HepG2 (cell line): Measurements from ENCODE around the gene PGAP1. TPM values are rescaled to one million over a fixed set of nuclear protein-coding genes. Genes with fewer than 3 reads are reported as not detected.

ENCODE experiments used
- ATAC-seq: fragments of 200-7000 bp; cut with Tn5 transposase; 3 replicates; pipeline ENCODE4 v1.9.1; 2020; ENCODE audit warnings: mild to moderate bottlenecking, moderate library complexity
- BruUV-seq: library from RNA; stranded (reverse); fragments of 400-500 nt; replicated peaks from 2 replicates; lab custom pipeline; 2021; lab: Mats Ljungman, UMichigan
- CTCF ChIA-PET: fragments of 300-600 bp; formaldehyde crosslinking; extraction: SDS; loops from one replicate; lab custom pipeline; 2021; ENCODE audit warnings: low total read pairs, inconsistent platforms, low intra/inter-chr PET ratio; lab: Yijun Ruan, JAX
- POLR2A ChIA-PET: fragments of 350-600 bp; sonication (Branson Sonifier 250); formaldehyde crosslinking; loops from one replicate; lab custom pipeline; 2020; ENCODE audit warnings: antibody characterized with exemption, inconsistent platforms; lab: Yijun Ruan, JAX
- DNase-seq: peaks from one replicate; pipeline ENCODE4 v3.0.0-alpha.2; 2015; ENCODE audit warnings: low spot score
- FAIRE-seq: peaks from 3 replicates; lab custom pipeline; 2011; peaks lifted over from hg19 to GRCh38; lab: Jason Lieb, UNC
- H2AFZ ChIP-seq: one replicate; pipeline ENCODE4 v1.6.1; 2011; ENCODE audit warnings: low read length, inconsistent platforms
- H3K27ac ChIP-seq: fragments of 300-600 bp; 3 replicates; pipeline ENCODE4 v1.8.0; 2011; ENCODE audit warnings: mixed run types, mild to moderate bottlenecking, mixed read lengths, low read length, inconsistent platforms; ENCODE audit not compliant: insufficient read depth; ENCODE audit errors: extremely low read length
- H3K27me3 ChIP-seq, 2 experiments: fragments of 200-600 bp in 1 of 2; 2 replicates in 1 of 2; 3 replicates in 1 of 2; pipeline versions ENCODE4 v1.6.0 to v1.8.0; 2011; ENCODE audit warnings: low read length in 2 of 2, mild to moderate bottlenecking in 2 of 2, moderate library complexity in 2 of 2, inconsistent platforms in 1 of 2; ENCODE audit not compliant: insufficient read depth in 2 of 2, control insufficient read depth in 1 of 2
- H3K36me3 ChIP-seq, 2 experiments: fragments of 200-600 bp in 1 of 2; replicated peaks in 1 of 2; 2 replicates in 1 of 2; 3 replicates in 1 of 2; pipeline versions ENCODE4 v1.5.1 to v1.8.0; 2011; ENCODE audit warnings: low read length in 2 of 2, inconsistent platforms in 1 of 2; ENCODE audit not compliant: insufficient read depth in 2 of 2, control insufficient read depth in 1 of 2
- H3K4me1 ChIP-seq: 2 replicates; pipeline ENCODE4 v1.5.1; 2012; ENCODE audit warnings: low read length, inconsistent platforms; ENCODE audit not compliant: insufficient read depth
- H3K4me2 ChIP-seq: 2 replicates; pipeline ENCODE4 v1.6.0; 2011; ENCODE audit warnings: low read depth, low read length, inconsistent platforms
- H3K4me3 ChIP-seq, 3 experiments: fragments of 200-600 bp in 1 of 3; sonication (generic), shearing (Covaris generic) in 1 of 3; replicated peaks in 1 of 3; 2 replicates each; pipeline ENCODE4 v1.5.1; 2011 to 2016; ENCODE audit warnings: low read length in 3 of 3, inconsistent platforms in 2 of 3, low read depth in 2 of 3, mild to moderate bottlenecking in 2 of 3, control low read depth in 1 of 3, mixed read lengths in 1 of 3; ENCODE audit not compliant: insufficient read depth in 1 of 3
- H3K79me2 ChIP-seq: one replicate; pipeline ENCODE4 v1.6.1; 2011; ENCODE audit warnings: low read length, inconsistent platforms; ENCODE audit not compliant: insufficient read depth
- H3K9ac ChIP-seq: 2 replicates; pipeline ENCODE4 v1.6.0; 2011; ENCODE audit warnings: mild to moderate bottlenecking, low read depth, low read length, inconsistent platforms; ENCODE audit not compliant: insufficient read depth
- H3K9me3 ChIP-seq: 2 replicates; pipeline ENCODE4 v1.5.1; 2012; ENCODE audit warnings: mild to moderate bottlenecking, low read length
- H4K20me1 ChIP-seq: 2 replicates; pipeline ENCODE4 v1.6.0; 2011; ENCODE audit warnings: inconsistent platforms, mild to moderate bottlenecking, low read length, moderate library complexity; ENCODE audit not compliant: insufficient read depth
- AFF4 ChIP-seq: sonication (generic); formaldehyde crosslinking; IDR thresholded peaks from 2 replicates; pipeline ENCODE4 v1.4.0; 2020; ENCODE audit warnings: missing genetic modification reagents
- ATF2 ChIP-seq: sonication (generic); formaldehyde crosslinking; IDR thresholded peaks from 2 replicates; pipeline ENCODE4 v1.4.0; 2020; ENCODE audit warnings: missing genetic modification reagents
- GABPB1 ChIP-seq: IDR thresholded peaks from 2 replicates; pipeline ENCODE4 v1.6.1; 2016; ENCODE audit warnings: mild to moderate bottlenecking, missing genetic modification reagents, moderate library complexity, missing compliant biosample characterization
- GATA4 ChIP-seq: sonication (generic); IDR thresholded peaks from 2 replicates; pipeline ENCODE4 v1.6.1; 2016; ENCODE audit warnings: antibody characterized with exemption, low read depth, borderline replicate concordance
- JUN ChIP-seq: sonication (generic); formaldehyde crosslinking; IDR thresholded peaks from 2 replicates; pipeline ENCODE4 v1.4.0; 2020; ENCODE audit warnings: mild to moderate bottlenecking, missing genetic modification reagents
- SRSF4 ChIP-seq: fragments of 200-400 bp; formaldehyde crosslinking; IDR thresholded peaks from one replicate; pipeline ENCODE4 v1.6.1; 2018; ENCODE audit warnings: mild to moderate bottlenecking, low read depth, low read length, moderate library complexity; ENCODE audit not compliant: poor library complexity, severe bottlenecking
- TFE3 ChIP-seq: IDR thresholded peaks from 2 replicates; pipeline ENCODE4 v1.6.1; 2016
- ZFX ChIP-seq: sonication (generic); formaldehyde crosslinking; IDR thresholded peaks from 2 replicates; pipeline ENCODE4 v1.4.0; 2020; ENCODE audit warnings: mild to moderate bottlenecking, low read depth, missing genetic modification reagents, moderate library complexity
- ZFYVE20 ChIP-seq: sonication (generic); formaldehyde crosslinking; IDR thresholded peaks from 2 replicates; pipeline ENCODE4 v1.8.0; 2023; ENCODE audit warnings: low read depth, mild to moderate bottlenecking, moderate library complexity, missing genetic modification reagents, borderline replicate concordance
- ZNF619 ChIP-seq: sonication (generic); formaldehyde crosslinking; IDR thresholded peaks from 2 replicates; pipeline ENCODE4 v1.4.0; 2020; ENCODE audit warnings: mild to moderate bottlenecking, missing genetic modification reagents
- ZNF768 ChIP-seq: sonication (generic); formaldehyde crosslinking; IDR thresholded peaks from 2 replicates; pipeline ENCODE4 v1.4.0; 2020; ENCODE audit warnings: missing genetic modification reagents
- WGBS: methylation state at CpG from one replicate; pipeline ENCODE4 v1.1.6; 2017; ENCODE audit warnings: low lambda C conversion rate; 5-methylcytosine and 5-hydroxymethylcytosine counted together
- in situ Hi-C: cut with HindIII; loops from 2 replicates; pipeline ENCODE4 v1.10.0; 2017; ENCODE audit warnings: low pct_unique_long_range_greater_than_20kb; ENCODE audit not compliant: extremely low pct_ligation_motif_present
- intact Hi-C: fragments of 100-400 bp; cut with micrococcal nuclease; formaldehyde crosslinking; loops from one replicate; pipeline ENCODE4 v1.10.0; 2022; ENCODE audit not compliant: unreplicated experiment
- polyA plus RNA-seq, 8 experiments: library from polyadenylated mRNA; depleted of rRNA in 3 of 8; stranded (reverse) in 7 of 8; unstranded in 1 of 8; fragments of >200 nt; fragmentation: Illumina TruSeq in 4 of 8; extraction: Trizol in 4 of 8; gene quantifications; 2 replicates each; pipeline versions ENCODE4 v1.2.1 to v1.2.3, GENCODE V29; 2011 to 2016; ENCODE audit warnings: low read depth in 4 of 8, missing spikeins in 1 of 8, mixed read lengths in 1 of 8; ENCODE audit not compliant: insufficient read depth in 1 of 8
- total RNA-seq, 5 experiments: library from RNA; depleted of rRNA; stranded (reverse); fragments of >200 nt; fragmentation: Illumina TruSeq; extraction: Trizol; gene quantifications; 2 replicates each; pipeline ENCODE4 v1.2.3, GENCODE V29; 2016; ENCODE audit warnings: low read depth in 1 of 5

The PGAP1 gene
- total and polyA plus RNA-seq, 2 of the 13 experiments (the other 11 are each of a cell fraction or from before 2014, with no cell fraction given): 4.1 to 6.4 TPM

DNA sequence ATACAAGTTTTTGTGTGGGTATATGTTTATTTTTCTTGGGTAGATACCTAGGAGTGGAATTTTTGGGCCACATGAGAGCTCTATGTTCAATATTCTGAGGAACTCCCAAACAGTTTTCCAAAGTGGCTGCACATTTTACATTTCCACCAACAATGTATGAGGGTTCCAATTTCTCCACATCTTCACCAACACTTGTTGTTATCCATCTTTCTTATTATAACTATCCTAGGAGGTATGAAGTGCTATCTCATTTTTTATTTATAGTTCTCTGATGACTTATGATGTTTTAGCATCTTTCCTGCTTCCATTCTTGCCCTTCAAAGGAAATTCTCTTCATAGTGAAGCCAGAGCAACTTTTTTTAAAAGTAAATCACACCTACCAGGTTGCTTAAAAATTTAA is 8.7 kb downstream of the PGAP1 start:
- CTCF ChIA-PET: no interaction called here

DNA sequence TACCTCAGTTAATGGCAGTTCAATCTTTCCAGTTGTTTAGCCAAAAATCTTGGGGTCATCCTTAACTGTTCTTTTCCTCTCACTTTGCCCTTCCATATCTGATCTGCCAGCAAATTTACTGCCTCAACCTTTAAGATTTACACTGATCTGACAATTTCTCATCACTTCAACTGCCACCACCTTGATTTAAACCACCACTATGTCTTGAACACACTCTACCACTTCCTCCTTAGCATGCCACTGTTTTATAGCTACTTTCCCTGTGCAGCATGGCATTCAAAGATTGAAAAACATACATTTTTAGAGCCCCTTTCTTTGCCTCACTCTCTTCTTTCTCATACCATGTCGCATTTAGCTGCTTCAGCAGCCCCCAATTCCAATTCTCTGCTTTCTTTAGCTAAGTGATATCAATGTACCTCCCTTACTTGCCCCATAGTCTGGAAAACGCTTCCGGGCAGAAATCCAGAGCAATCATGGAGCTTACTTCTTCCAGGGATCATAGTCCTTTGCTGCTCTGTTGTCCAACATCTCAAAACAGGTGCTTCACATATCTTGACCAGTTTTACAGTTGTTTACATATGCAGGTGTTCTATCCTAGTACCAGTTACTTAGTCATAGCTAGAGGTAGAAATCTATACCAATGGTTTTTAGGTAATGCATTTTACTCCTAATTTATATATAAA is 10.9 kb downstream of the PGAP1 start:
- POLR2A ChIA-PET: no interaction called here
- FAIRE-seq: no peak
- no peak for TF ChIP-seq TFE3 (CRISPR knock-in tag)
- no peak for TF ChIP-seq AFF4 (CRISPR knock-in tag)
- TF ChIP-seq GATA4: no peak
- TF ChIP-seq ZFYVE20 (CRISPR knock-in tag): no peak
- TF ChIP-seq ATF2 (CRISPR knock-in tag): no peak
- no peak for TF ChIP-seq ZNF768 (CRISPR knock-in tag)
- no peak for TF ChIP-seq ZNF619 (CRISPR knock-in tag)

More for the DNA sequence above, 8.7 kb downstream of the PGAP1 start:
- H3K4me2 ChIP-seq: no peak overlapping the region
- POLR2A ChIA-PET: no interaction called here
- peaks cover 8 to 29% of the 10 kb centered on the region in 2 experiments for H3K36me3 ChIP-seq
- peaks cover 19% of the 10 kb centered on the region for H3K79me2 ChIP-seq
- no peaks in the 10 kb centered on the region for H3K4me1 ChIP-seq
- intact Hi-C loops (no loop called here), in situ Hi-C loops (no loop called here)
- TF ChIP-seq GABPB1 (CRISPR knock-in tag) (no peak), JUN (CRISPR knock-in tag) (no peak), ZFX (CRISPR knock-in tag) (no peak), SRSF4 (no peak)
- FAIRE-seq (no peak), ATAC-seq (no peak), DNase-seq (no peak)
- no peak overlapping the region for H2AFZ ChIP-seq
- H3K4me3 ChIP-seq: no peak overlapping the region
- no peaks in the 10 kb centered on the region for H4K20me1 ChIP-seq
- H3K9me3 ChIP-seq: no peaks in the 10 kb centered on the region
- H3K27ac ChIP-seq: no peak overlapping the region
- no TSS peak for BruUV-seq
- H3K9ac ChIP-seq: no peak overlapping the region
- H3K27me3 ChIP-seq: no peaks in the 10 kb centered on the region

More for the DNA sequence above, 10.9 kb downstream of the PGAP1 start:
- CTCF ChIA-PET: no interaction called here
- Histone ChIP-seq H3K27me3 (no peaks in the 10 kb centered on the region), H4K20me1 (no peaks in the 10 kb centered on the region), H3K4me3 (no peak overlapping the region), H3K9me3 (no peaks in the 10 kb centered on the region), H3K4me1 (no peaks in the 10 kb centered on the region), H3K36me3 (peaks cover 8 to 29% of the 10 kb centered on the region in 2 experiments), H3K27ac (no peak overlapping the region), H3K9ac (no peak overlapping the region), H3K79me2 (peaks cover 2% of the 10 kb centered on the region), H2AFZ (no peak overlapping the region), H3K4me2 (no peak overlapping the region)
- TSS peak; percentile 17 for BruUV-seq
- no peak for DNase-seq
- ATAC-seq: no peak
- in situ Hi-C loops: no loop called here
- intact Hi-C loops: no loop called here
- 88% methylated on average over 3 of the region's 3 CpGs for WGBS
